Mucosa of descending colon (tissue), 3 donors: ENCODE measurements around the gene SAMD3. TPM values are rescaled to one million over a fixed set of nuclear protein-coding genes. Genes with fewer than 3 reads are reported as not detected.
"Not testable (repeated sequence)": the region's sequence is repeated elsewhere in the genome, so short reads cannot be mapped to it uniquely, and the experiment has no call there.

Experiments
- ATAC-seq: fragments of 200-7000 bp; cut with Tn5 transposase; one replicate; pipeline ENCODE4 v1.9.1; 2020; ENCODE audit warnings: mild to moderate bottlenecking, moderate library complexity
- DNase-seq, 3 donors: peaks; one replicate each; pipeline ENCODE4 v3.0.0-alpha.2; 2020
- H3K36me3 ChIP-seq: fragments of 200-600 bp; one replicate; pipeline ENCODE4 v1.8.0; 2021; ENCODE audit warnings: low read depth, mild to moderate bottlenecking
- H3K4me1 ChIP-seq: fragments of 200-600 bp; one replicate; pipeline ENCODE4 v1.8.0; 2021; ENCODE audit warnings: low read depth, mild to moderate bottlenecking
- H3K4me3 ChIP-seq: fragments of 200-600 bp; one replicate; pipeline ENCODE4 v1.8.0; 2021; ENCODE audit warnings: mild to moderate bottlenecking
- H3K9me3 ChIP-seq: fragments of 200-600 bp; one replicate; pipeline ENCODE4 v1.8.0; 2021; ENCODE audit warnings: mild to moderate bottlenecking
- CTCF ChIP-seq: fragments of 200-600 bp; IDR thresholded peaks from one replicate; pipeline ENCODE4 v1.8.0; 2022; ENCODE audit warnings: antibody characterized with exemption, mild to moderate bottlenecking
- intact Hi-C, 2 donors: fragments of 100-400 bp; cut with DNase I in 1 of 2; cut with micrococcal nuclease in 1 of 2; formaldehyde crosslinking; loops; one replicate each; pipeline versions ENCODE4 v1.11.0 to v1.11.1; 2022; cut with DNase I, micrococcal nuclease
- total RNA-seq, 3 donors: library from RNA; stranded (reverse); fragmentation: NEBNext Ultra II Directional in 2 of 3; extraction: Animal tissue kit (Norgen Biotek cat#: 25700) in 2 of 3; gene quantifications; one replicate each; pipeline versions ENCODE4 v1.2.1 to v1.2.4, GENCODE V29; 2021 to 2023
- donor health status: DM: no; HTN: no; CAD: no; lungs with moderate emphysema.
- donor health status: DM: no; HTN: no; CAD: no.
- donor health status: DM: no; HTN: yes; CAD: no.

SAMD3 gene
- total RNA-seq, 3 donors from 2014 or later = 0.90 to 5.4 (median 1.7) TPM

GRCh38 chr6:130152908-130153510 is 69.7 kb downstream of the SAMD3 start:
- no peaks in the 10 kb centered on the region for H3K36me3 ChIP-seq
- no peak for DNase-seq
- TF ChIP-seq CTCF = no peak
- H3K4me1 ChIP-seq = no peaks in the 10 kb centered on the region
- intact Hi-C loops = no loop called here
- ATAC-seq = no peak
- H3K9me3 ChIP-seq = no peaks in the 10 kb centered on the region
- H3K4me3 ChIP-seq = no peak overlapping the region

GRCh38 chr6:130150906-130151305 is 71.8 kb downstream of the SAMD3 start:
- Histone ChIP-seq H3K4me3 (no peak overlapping the region), H3K36me3 (no peaks in the 10 kb centered on the region), H3K9me3 (no peaks in the 10 kb centered on the region), H3K4me1 (no peaks in the 10 kb centered on the region)
- DNase-seq (no peak), ATAC-seq (no peak)
- TF ChIP-seq CTCF = no peak
- intact Hi-C loops = no loop called here

GRCh38 chr6:130149016-130149415 is 73.7 kb downstream of the SAMD3 start:
- H3K4me1 ChIP-seq, H3K9me3 ChIP-seq, H3K36me3 ChIP-seq, H3K4me3 ChIP-seq, DNase-seq, intact Hi-C loops, ATAC-seq: not testable (repeated sequence)

- no peaks in the 10 kb centered on the region for H3K4me1 ChIP-seq
- no peaks in the 10 kb centered on the region for H3K36me3 ChIP-seq
- intact Hi-C loops = no loop called here
- H3K9me3 ChIP-seq = no peaks in the 10 kb centered on the region
- ATAC-seq (no peak), DNase-seq (no peak)
- no peak overlapping the region for H3K4me3 ChIP-seq
- TF ChIP-seq CTCF = no peak
Observed at GRCh38 chr6:130148181-130148580, 74.6 kb downstream of the SAMD3 start.

GRCh38 chr6:130147111-130147510 is 75.6 kb downstream of the SAMD3 start:
- no peaks in the 10 kb centered on the region for H3K36me3 ChIP-seq
- DNase-seq (no peak), ATAC-seq (no peak)
- intact Hi-C loops = no loop called here
- no peaks in the 10 kb centered on the region for H3K4me1 ChIP-seq
- TF ChIP-seq CTCF = no peak
- H3K9me3 ChIP-seq = no peaks in the 10 kb centered on the region
- no peak overlapping the region for H3K4me3 ChIP-seq

- DNase-seq = no peak
- H3K4me3 ChIP-seq = no peak overlapping the region
- ATAC-seq = no peak
- H3K4me1 ChIP-seq = no peaks in the 10 kb centered on the region
- no peaks in the 10 kb centered on the region for H3K9me3 ChIP-seq
- intact Hi-C loops = no loop called here
- TF ChIP-seq CTCF = no peak
- no peaks in the 10 kb centered on the region for H3K36me3 ChIP-seq
Observed at GRCh38 chr6:130143709-130144108, 79.0 kb downstream of the SAMD3 start.
